Smooth muscle cell (in vitro differentiated cells): ENCODE results near the gene MADD. TPM values are rescaled to one million over a fixed set of nuclear protein-coding genes. Genes with fewer than 3 reads are reported as not detected.

Experiments used
- DNase-seq: peaks from one replicate; lab custom pipeline; 2025; ENCODE audit not compliant: unreplicated experiment; lab: John Stamatoyannopoulos, UW
- H2AFZ ChIP-seq: fragments of 200-600 bp; sonication (generic); 2 replicates; pipeline ENCODE4 v1.6.0; 2016; ENCODE audit warnings: antibody characterized with exemption, low read depth, mild to moderate bottlenecking
- H3F3A ChIP-seq: fragments of 200-600 bp; sonication (generic); 2 replicates; pipeline ENCODE4 v1.6.0; 2017; ENCODE audit warnings: antibody characterized with exemption, low read depth
- H3K27ac ChIP-seq: fragments of 200-600 bp; sonication (generic); 2 replicates; pipeline ENCODE4 v1.5.1; 2016; ENCODE audit warnings: low read depth, mild to moderate bottlenecking
- H3K27me3 ChIP-seq: fragments of 200-600 bp; sonication (generic); 2 replicates; pipeline ENCODE4 v1.6.1; 2016; ENCODE audit warnings: low read depth, mild to moderate bottlenecking
- H3K36me3 ChIP-seq: fragments of 200-600 bp; sonication (generic); 2 replicates; pipeline ENCODE4 v1.5.1; 2016; ENCODE audit warnings: low read depth
- H3K4me1 ChIP-seq: fragments of 200-600 bp; sonication (generic); 2 replicates; pipeline ENCODE4 v1.5.1; 2016; ENCODE audit warnings: low read depth
- H3K4me2 ChIP-seq: fragments of 200-600 bp; sonication (generic); 2 replicates; pipeline ENCODE4 v1.6.0; 2016; ENCODE audit warnings: mild to moderate bottlenecking
- H3K4me3 ChIP-seq: fragments of 200-600 bp; sonication (generic); 2 replicates; pipeline ENCODE4 v1.5.1; 2016; ENCODE audit warnings: mild to moderate bottlenecking
- H3K79me2 ChIP-seq: fragments of 200-600 bp; sonication (generic); 2 replicates; pipeline ENCODE4 v1.6.0; 2016; ENCODE audit warnings: low read depth, mild to moderate bottlenecking
- H3K9ac ChIP-seq: fragments of 200-600 bp; sonication (generic); 2 replicates; pipeline ENCODE4 v1.6.0; 2016; ENCODE audit warnings: low read depth
- H3K9me3 ChIP-seq: fragments of 200-600 bp; sonication (generic); replicated peaks from 2 replicates; pipeline ENCODE4 v1.5.1; 2016; ENCODE audit warnings: low read depth
- H4K20me1 ChIP-seq: fragments of 200-600 bp; sonication (generic); 2 replicates; pipeline ENCODE4 v1.6.0; 2016; ENCODE audit warnings: low read depth
- CTCF ChIP-seq: fragments of 200-600 bp; sonication (generic); IDR thresholded peaks from 2 replicates; pipeline ENCODE4 v1.5.1; 2017; ENCODE audit warnings: borderline replicate concordance, mild to moderate bottlenecking, antibody characterized with exemption; ENCODE audit not compliant: insufficient read depth, poor library complexity, severe bottlenecking
- WGBS: methylation state at CpG from one replicate; pipeline ENCODE4 v1.1.7; 2016; ENCODE audit warnings: low lambda C conversion rate; 5-methylcytosine and 5-hydroxymethylcytosine counted together
- polyA plus RNA-seq: library from polyadenylated mRNA; unstranded; fragments of >200 nt; fragmentation: Nextera tagmentation; extraction: Ambion mirVana; gene quantifications from 2 replicates; pipeline ENCODE4 v1.2.1, GENCODE V29; 2016
- total RNA-seq: library from RNA; depleted of rRNA; stranded (reverse); fragments of >200 nt; gene quantifications from 2 replicates; pipeline ENCODE4 v1.2.3, GENCODE V29; 2014

The MADD gene
- total and polyA plus RNA-seq, 2 experiments from 2014 or later = 13.1 to 24.2 TPM

DNA sequence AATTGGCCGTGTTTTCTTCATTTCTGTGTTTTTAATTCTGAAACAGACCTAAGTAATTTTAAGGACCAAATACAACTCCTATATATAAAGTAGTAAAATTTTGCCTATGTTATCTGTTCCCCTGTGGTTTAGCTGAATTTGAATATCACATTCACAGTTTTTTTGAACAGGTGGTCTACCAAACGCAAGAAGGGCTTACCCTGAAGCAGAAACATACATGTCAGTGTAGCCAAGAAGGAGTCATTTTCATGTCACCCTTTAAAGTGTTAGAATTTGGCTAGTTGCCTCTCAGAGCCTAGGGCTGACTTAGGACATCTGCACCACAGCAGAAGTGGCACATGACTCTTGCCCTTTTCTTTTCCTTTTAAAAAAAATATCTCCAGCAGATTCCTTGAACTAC, 48.2 kb downstream of the MADD start:
- no peak for DNase-seq
- WGBS = 100% methylated on average over 2 of the region's 2 CpGs
- Histone ChIP-seq H3K4me2 (no peak overlapping the region), H3K9ac (no peak overlapping the region), H3K4me1 (no peaks in the 10 kb centered on the region), H3K4me3 (no peak overlapping the region), H4K20me1 (no peaks in the 10 kb centered on the region), H3K36me3 (peaks cover 3% of the 10 kb centered on the region), H3K27me3 (no peaks in the 10 kb centered on the region), H2AFZ (no peak overlapping the region), H3F3A (no peaks in the 10 kb centered on the region), H3K9me3 (no peaks in the 10 kb centered on the region), H3K27ac (no peak overlapping the region), H3K79me2 (no peaks in the 10 kb centered on the region)
- TF ChIP-seq CTCF = no peak

- WGBS = 93% methylated on average over 12 of the region's 12 CpGs
- H3K9ac ChIP-seq = no peak overlapping the region
- TF ChIP-seq CTCF = no peak
- no peaks in the 10 kb centered on the region for H4K20me1 ChIP-seq
- H3K4me2 ChIP-seq = no peak overlapping the region
- no peak for DNase-seq
- H2AFZ ChIP-seq = no peak overlapping the region
- no peaks in the 10 kb centered on the region for H3F3A ChIP-seq
- H3K79me2 ChIP-seq = no peaks in the 10 kb centered on the region
- H3K27ac ChIP-seq = no peak overlapping the region
- no peak overlapping the region for H3K4me3 ChIP-seq
- no peaks in the 10 kb centered on the region for H3K9me3 ChIP-seq
- no peaks in the 10 kb centered on the region for H3K4me1 ChIP-seq
- H3K36me3 ChIP-seq = no peaks in the 10 kb centered on the region
- no peaks in the 10 kb centered on the region for H3K27me3 ChIP-seq
Measured at GRCh38 chr11:47324520-47324919, 54.6 kb downstream of the MADD start.

DNA sequence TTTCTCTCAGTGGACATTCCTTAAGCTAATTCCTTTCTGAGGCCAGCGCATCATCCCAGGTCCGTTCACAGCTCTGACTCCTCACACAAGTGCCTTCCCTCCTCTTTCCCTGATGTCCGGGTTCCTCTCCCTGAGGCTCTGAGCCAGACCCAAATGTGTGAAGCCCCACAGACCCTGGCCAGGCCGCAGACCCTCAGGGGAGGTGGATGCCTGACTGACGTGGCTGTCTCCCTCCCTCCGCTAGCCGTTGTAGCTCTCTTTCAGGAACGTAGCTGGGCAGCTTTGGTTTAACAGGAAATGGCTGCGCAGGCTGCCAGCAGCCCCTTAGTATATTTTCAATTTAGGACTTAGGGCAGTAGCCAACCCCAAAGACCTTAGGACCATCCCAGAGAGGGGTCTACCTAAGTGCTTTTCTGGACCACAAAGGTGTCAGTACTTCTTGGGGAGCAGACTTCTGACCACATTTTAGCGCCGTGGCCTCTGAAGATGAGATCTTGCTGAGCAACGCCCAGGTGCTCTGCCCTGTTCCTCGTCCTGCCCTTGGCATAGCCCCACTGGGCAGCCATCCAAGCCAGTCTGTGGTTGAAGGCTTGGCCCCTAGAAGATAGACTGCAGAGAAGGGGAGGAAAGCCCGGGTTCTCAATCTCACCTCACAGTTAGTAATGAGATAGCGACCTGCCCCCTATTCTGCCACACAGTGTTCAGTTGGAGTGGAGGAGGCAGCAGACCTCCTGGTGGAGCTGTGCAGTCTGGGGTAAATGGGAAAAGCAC, 55.5 kb downstream of the MADD start:
- H3K4me1 ChIP-seq = no peaks in the 10 kb centered on the region
- no peak for TF ChIP-seq CTCF
- no peaks in the 10 kb centered on the region for H3K36me3 ChIP-seq
- H3K9ac ChIP-seq = no peak overlapping the region
- no peaks in the 10 kb centered on the region for H3K27me3 ChIP-seq
- H3K79me2 ChIP-seq = no peaks in the 10 kb centered on the region
- H2AFZ ChIP-seq = no peak overlapping the region
- H3F3A ChIP-seq = no peaks in the 10 kb centered on the region
- WGBS = 96% methylated on average over 15 of the region's 15 CpGs
- H3K9me3 ChIP-seq = no peaks in the 10 kb centered on the region
- no peaks in the 10 kb centered on the region for H4K20me1 ChIP-seq
- no peak overlapping the region for H3K27ac ChIP-seq
- no peak overlapping the region for H3K4me2 ChIP-seq
- no peak overlapping the region for H3K4me3 ChIP-seq
- DNase-seq = no peak

DNA sequence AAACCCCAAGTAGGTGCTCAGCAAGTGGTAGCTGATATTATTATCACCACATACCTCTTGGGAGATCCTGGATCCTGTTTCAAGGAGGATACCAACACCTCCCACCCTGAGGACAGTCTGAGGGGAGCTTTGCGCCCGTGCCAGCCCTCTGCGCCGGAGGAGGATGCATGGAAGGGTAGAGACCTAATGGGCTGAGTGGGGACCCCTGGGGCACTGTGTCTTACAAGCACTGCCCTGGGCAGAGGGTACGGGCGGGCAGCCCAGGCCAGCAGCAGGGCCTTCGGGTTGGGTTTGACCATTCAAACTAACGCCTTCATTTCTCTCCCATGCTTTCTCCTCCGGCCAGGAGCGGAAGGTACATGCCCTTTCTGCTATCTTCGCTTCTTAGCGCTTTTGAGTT, 56.3 kb downstream of the MADD start:
- no peaks in the 10 kb centered on the region for H3K36me3 ChIP-seq
- H3K4me1 ChIP-seq = no peaks in the 10 kb centered on the region
- H3K79me2 ChIP-seq = no peaks in the 10 kb centered on the region
- no peak overlapping the region for H3K9ac ChIP-seq
- no peaks in the 10 kb centered on the region for H3F3A ChIP-seq
- H2AFZ ChIP-seq = no peak overlapping the region
- DNase-seq = no peak
- H3K4me2 ChIP-seq = no peak overlapping the region
- H3K27ac ChIP-seq = no peak overlapping the region
- no peak overlapping the region for H3K4me3 ChIP-seq
- H4K20me1 ChIP-seq = no peaks in the 10 kb centered on the region
- H3K27me3 ChIP-seq = no peaks in the 10 kb centered on the region
- TF ChIP-seq CTCF = no peak
- H3K9me3 ChIP-seq = no peaks in the 10 kb centered on the region
- 88% methylated on average over 12 of the region's 12 CpGs for WGBS
